GM18868 (cell line): ENCODE results near the gene TGM2.

Experiments used
- ATAC-seq: cut with Tn5 transposase; IDR thresholded peaks from one replicate; pipeline ENCODE4 v1.9.1; 2021; ENCODE audit warnings: mild to moderate bottlenecking, moderate library complexity; ENCODE audit not compliant: unreplicated experiment

Gene TGM2

GRCh38 chr20:38178065-38178491 is 13.0 kb upstream of the TGM2 start:
- no peak for ATAC-seq

DNA sequence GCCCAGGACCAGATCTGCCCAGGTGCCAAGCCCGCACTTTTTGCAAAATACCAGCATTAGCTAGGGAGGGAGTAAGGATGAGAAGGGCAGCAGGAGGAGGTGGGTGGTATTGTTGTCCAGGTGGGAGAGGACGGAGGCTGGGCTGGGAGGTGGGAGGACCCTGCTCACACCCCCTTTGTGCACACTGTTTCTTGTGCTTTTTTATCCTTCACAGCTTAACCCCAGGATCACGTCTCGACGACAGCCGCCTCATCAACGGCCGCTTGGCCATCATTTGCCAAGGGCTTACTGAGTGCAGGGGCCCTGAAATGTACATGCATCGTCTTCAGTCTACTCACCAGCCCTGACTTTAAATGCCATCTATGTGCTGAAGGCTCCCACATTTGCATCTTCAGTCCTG is 12.1 kb upstream of the TGM2 start:
- ATAC-seq = no peak

- ATAC-seq = no peak
Measured at GRCh38 chr20:38175304-38176180, 10.5 kb upstream of the TGM2 start.

DNA sequence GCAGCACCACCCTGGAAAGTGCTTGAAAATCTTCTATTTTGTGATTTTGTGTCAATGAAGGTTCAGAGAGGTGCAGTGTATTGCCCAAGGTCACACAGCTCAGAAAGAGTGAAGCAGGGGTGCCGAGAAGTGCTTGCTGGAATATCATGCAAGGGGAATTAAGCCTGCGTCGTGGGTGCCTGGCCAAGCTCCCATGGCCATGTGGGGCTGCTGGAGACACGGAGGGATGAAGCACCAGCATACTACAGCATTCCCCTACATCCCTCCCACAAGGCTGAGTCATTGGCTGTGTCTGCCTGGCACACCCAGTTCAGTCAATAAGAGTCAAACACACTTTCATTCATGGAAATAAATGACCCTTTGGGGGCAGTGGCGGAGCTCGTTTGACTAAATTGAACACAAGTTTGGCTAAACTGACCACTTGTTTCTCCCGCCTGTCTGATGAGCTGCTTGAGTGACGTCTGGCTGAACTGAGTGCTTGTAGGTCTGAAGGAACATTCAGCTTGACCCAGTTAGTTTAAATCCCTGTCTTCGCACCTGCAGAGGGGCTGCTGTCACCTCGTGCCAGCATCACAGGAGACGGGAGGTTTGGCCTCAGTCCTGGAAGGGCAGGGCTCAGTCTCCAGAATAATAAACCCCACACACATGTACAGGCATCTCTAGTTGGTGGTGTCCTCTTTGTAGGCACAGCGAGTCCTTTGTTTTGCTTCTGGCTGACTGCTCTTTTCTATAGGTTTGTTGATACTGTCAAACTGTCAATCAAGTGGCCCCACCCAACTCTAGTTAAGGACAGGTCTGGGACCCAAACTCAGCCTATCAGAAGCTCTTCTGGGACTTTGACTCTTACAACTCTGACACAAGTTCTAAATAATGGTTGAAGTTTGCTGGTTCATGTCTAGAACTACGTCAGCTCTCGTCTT is 8.4 kb upstream of the TGM2 start:
- no peak for ATAC-seq

DNA sequence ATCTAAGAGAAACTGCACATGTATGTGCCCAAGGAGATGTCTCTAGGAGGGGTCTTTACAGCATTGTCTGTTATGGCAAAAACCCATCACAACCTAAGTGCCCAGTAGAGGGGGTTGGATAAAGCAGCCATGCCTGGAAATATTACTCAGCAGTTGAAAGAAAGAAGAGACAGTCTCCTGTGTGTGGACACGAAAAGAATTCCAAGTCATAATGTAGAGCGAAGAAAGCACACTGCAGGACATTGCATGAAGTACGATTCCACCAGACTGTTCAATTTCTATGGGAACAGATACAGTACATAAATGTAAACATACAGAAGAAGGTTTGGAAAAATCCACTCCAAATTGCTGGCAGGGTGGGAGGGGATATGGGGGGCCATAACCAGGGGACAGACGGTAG is 7.3 kb upstream of the TGM2 start:
- no peak for ATAC-seq

GRCh38 chr20:38171675-38172043 is 6.6 kb upstream of the TGM2 start:
- ATAC-seq = no peak

- ATAC-seq = no peak
Measured at GRCh38 chr20:38170826-38171674, 6.0 kb upstream of the TGM2 start.

- ATAC-seq = no peak
Measured at GRCh38 chr20:38170219-38170825, 5.3 kb upstream of the TGM2 start.

DNA sequence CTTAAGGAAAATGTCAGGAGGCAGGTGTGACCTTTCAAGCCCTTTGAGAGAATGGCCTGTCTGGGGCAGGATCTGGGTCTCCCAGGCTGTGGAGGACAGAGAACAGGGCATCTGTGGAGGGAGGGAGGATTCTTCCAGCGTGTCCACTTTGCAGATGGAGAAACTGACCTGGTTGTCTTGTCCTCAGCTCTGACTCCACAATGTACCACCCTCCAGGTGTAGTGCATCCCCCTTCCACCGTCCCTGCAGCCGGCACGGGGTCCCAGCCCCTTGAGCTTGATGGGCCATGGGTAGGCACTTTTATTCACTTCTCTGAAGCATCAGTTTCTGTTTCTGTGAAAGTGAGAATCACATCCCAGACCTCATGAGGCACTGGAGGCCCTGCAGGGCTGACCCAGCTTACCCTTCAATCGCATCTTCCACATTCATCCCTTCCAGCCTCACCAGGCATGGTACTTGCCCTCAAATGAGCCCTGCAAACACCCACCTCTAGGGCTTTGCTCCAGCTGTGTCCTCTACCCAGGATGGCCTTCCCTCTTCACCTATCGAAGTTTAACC is 4.6 kb upstream of the TGM2 start:
- ATAC-seq = no peak

DNA sequence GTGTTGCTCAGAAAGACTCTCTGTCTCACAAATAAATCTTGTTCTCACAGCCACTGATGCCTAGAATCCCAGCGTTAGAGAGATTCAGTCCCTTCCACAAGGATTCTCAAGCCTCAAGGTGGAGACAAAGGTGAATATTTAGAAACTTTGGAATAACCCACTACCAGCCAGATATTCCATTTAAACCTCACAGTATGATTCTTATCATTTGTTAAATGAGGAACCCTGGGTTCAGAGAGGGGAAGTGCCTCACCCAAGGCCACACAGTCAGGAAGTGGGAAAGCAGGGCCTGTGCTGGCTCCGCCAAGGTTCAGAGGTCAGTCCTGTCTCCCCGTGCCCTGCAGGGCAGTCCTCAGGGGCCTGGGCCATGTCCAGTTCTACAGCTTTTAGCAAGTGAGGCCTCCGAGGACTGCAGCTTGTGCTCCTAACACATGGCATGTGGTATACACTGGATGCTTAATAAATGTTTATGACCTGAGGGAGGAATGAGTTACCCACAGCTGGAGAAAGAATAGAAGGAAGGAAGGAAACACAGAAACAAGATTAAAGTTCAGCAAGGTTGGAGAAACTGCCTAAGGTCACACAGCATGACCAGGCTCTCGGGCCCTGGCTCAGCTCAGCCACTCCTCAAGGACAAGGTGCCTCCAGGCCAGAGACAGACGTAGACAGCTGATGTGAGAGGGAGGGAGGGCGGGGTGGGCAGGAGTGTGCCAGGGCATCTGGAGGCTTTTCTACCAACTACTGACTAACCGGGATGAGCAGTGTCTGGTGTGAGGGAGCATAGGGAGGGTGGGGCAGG is 3.9 kb upstream of the TGM2 start:
- no peak for ATAC-seq

GRCh38 chr20:38167851-38168760 is 3.0 kb upstream of the TGM2 start:
- ATAC-seq = no peak

GRCh38 chr20:38167328-38167850 is 2.3 kb upstream of the TGM2 start:
- ATAC-seq = no peak

- ATAC-seq = no peak
Measured at GRCh38 chr20:38166703-38167233, 1.7 kb upstream of the TGM2 start.

DNA sequence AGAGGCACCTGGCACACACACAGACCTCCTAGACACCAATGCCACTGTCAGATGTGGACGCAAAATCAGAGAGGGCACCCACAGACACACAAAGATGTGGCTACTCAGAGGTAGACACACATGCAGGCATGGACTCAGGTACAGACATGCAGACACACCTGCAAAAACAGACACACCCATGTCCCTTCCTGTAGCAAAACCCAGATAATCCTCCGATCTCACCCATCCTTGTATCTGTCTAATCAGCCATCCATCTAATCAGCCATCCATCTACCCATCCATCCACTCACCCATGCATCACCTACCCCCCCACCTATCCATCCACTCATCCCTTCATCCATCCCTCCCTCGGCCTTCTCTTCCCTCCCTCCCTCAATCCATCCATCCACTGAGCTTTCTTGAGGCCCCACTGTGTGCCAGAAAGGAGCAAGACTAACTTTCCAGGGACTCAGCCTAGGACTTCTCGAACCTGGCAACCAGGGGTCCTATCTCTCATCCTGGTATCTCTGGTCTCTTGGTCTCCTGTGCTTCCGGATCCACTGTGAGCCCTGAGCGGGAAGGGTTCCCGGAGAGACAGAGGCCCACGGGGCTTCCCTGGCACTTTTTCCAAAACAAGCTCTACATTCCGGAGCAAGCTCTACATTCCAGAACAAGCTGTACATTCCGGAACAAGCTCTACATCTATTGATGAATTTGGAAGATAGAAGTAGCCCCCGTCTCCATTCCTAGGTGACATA is 1.1 kb upstream of the TGM2 start:
- ATAC-seq = no peak

GRCh38 chr20:38164624-38165088 is 414 bp downstream of the TGM2 start:
- no peak for ATAC-seq

- no peak for ATAC-seq
Measured at GRCh38 chr20:38164069-38164468, 1.0 kb downstream of the TGM2 start.
